ENCODE results near the gene FBXO34.

DNA sequence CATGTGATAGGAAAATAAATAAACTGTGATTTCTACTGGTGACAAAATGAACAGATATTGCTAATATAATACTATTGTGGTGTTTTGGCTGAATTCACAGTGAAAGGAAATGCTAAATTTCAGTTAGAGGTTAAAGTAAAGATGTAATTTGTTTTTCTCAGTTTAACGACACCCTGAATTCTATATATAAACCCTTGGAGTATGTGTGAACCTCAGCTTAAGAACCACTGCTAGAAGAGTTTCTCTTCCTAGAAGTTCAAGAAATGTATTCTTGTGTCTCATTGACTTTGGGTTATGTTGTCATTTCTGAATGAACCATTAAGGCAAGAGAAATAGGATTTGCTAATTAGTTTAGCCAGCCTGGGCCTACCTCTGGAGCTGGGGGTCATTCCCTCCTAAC, 8.2 kb downstream of the FBXO34 start:
- TF ChIP-seq, protein P1, sequence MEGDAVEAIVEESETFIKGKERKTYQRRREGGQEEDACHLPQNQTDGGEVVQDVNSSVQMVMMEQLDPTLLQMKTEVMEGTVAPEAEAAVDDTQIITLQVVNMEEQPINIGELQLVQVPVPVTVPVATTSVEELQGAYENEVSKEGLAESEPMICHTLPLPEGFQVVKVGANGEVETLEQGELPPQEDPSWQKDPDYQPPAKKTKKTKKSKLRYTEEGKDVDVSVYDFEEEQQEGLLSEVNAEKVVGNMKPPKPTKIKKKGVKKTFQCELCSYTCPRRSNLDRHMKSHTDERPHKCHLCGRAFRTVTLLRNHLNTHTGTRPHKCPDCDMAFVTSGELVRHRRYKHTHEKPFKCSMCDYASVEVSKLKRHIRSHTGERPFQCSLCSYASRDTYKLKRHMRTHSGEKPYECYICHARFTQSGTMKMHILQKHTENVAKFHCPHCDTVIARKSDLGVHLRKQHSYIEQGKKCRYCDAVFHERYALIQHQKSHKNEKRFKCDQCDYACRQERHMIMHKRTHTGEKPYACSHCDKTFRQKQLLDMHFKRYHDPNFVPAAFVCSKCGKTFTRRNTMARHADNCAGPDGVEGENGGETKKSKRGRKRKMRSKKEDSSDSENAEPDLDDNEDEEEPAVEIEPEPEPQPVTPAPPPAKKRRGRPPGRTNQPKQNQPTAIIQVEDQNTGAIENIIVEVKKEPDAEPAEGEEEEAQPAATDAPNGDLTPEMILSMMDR (IDR thresholded peaks at IDR 0.05; ENCODE audit: poor library complexity) = no peak
- TF ChIP-seq EZH2phosphoT487 (IDR thresholded peaks at IDR 0.05; ENCODE audit: low read depth, severe bottlenecking, unreplicated experiment) = no peak
- TF ChIP-seq EZH2 (IDR thresholded peaks at IDR 0.05; ENCODE audit: borderline replicate concordance) = no peak

All from hepatocyte (in vitro differentiated cells).